ENCODE data around the gene CIRBP. TPM values are rescaled to one million over a fixed set of nuclear protein-coding genes. Genes with fewer than 3 reads are reported as not detected.

CIRBP gene
- total and polyA plus RNA-seq, 9 of the 15 experiments (the other 6 are each of a cell fraction or from before 2014, with no cell fraction given): 20.5 to 327 (median 176) TPM

GRCh38 chr19:1266916-1267476 lies 2.1 kb upstream of the CIRBP start (continued):
- TF ChIP-seq JUNB (CRISPR knock-in tag; conservative IDR thresholded peaks at IDR 0.05): no peak
- TF ChIP-seq, protein P1, sequence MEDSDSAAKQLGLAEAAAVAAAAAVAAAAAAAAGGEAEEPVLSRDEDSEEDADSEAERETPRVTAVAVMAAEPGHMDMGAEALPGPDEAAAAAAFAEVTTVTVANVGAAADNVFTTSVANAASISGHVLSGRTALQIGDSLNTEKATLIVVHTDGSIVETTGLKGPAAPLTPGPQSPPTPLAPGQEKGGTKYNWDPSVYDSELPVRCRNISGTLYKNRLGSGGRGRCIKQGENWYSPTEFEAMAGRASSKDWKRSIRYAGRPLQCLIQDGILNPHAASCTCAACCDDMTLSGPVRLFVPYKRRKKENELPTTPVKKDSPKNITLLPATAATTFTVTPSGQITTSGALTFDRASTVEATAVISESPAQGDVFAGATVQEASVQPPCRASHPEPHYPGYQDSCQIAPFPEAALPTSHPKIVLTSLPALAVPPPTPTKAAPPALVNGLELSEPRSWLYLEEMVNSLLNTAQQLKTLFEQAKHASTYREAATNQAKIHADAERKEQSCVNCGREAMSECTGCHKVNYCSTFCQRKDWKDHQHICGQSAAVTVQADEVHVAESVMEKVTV (CRISPR knock-in tag; IDR thresholded peaks at IDR 0.05): peak; percentile 85
- TF ChIP-seq YY1 (IDR thresholded peaks at IDR 0.05; ENCODE audit: borderline replicate concordance in 1 of 3, control insufficient read depth in 1 of 3, extremely low read depth in 1 of 3, insufficient read depth in 3 of 3, insufficient read length in 1 of 3, insufficient replicate concordance in 2 of 3, low read depth in 1 of 3, low read length in 2 of 3): peak in 1 of 3 experiments; percentile 46
- peak; percentile 17; the same call in 1 of the 2 replicates for TF ChIP-seq TCF7 (IDR thresholded peaks at IDR 0.05; ENCODE audit: borderline replicate concordance)
- TF ChIP-seq CCNT2 (IDR thresholded peaks at IDR 0.05; ENCODE audit: borderline replicate concordance, extremely low read depth, insufficient read length, low read depth, low read length): no peak
- TF ChIP-seq ZNF140 (CRISPR knock-in tag; IDR thresholded peaks at IDR 0.05): no peak
- TF ChIP-seq SLC30A9 (CRISPR knock-in tag; IDR thresholded peaks at IDR 0.05): no peak
- peak; percentile 25; the same call in 1 of the 2 replicates for TF ChIP-seq FOXJ2 (tag; IDR thresholded peaks at IDR 0.05)
- no peak for TF ChIP-seq CBFA2T3 (IDR thresholded peaks at IDR 0.05)
- TF ChIP-seq ZNF253 (CRISPR knock-in tag; conservative IDR thresholded peaks at IDR 0.05): no peak
- no peak for TF ChIP-seq ZKSCAN8 (CRISPR knock-in tag; IDR thresholded peaks at IDR 0.05)
- TF ChIP-seq, protein P2, sequence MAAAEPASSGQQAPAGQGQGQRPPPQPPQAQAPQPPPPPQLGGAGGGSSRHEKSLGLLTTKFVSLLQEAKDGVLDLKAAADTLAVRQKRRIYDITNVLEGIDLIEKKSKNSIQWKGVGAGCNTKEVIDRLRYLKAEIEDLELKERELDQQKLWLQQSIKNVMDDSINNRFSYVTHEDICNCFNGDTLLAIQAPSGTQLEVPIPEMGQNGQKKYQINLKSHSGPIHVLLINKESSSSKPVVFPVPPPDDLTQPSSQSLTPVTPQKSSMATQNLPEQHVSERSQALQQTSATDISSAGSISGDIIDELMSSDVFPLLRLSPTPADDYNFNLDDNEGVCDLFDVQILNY (CRISPR knock-in tag; IDR thresholded peaks at IDR 0.05): peak; percentile 78; the same call in 1 of the 2 replicates
- peak; percentile 95 for TF ChIP-seq CTBP1 (IDR thresholded peaks at IDR 0.05; ENCODE audit: borderline replicate concordance)
- peak; percentile 100 for TF ChIP-seq ZBTB7A (IDR thresholded peaks at IDR 0.05; ENCODE audit: borderline replicate concordance, control insufficient read depth, low read depth, low read length)
- TF ChIP-seq RAD21 (CRISPR knock-in tag; conservative IDR thresholded peaks at IDR 0.05 in 1 of 2, IDR thresholded peaks at IDR 0.05 in 1 of 2): peak; percentile 95
- peak; percentile 79 for TF ChIP-seq MYC (IDR thresholded peaks at IDR 0.05; ENCODE audit: low read depth, low read length)
- no peak for TF ChIP-seq MYC (CRISPR knock-in tag; IDR thresholded peaks at IDR 0.05; ENCODE audit: borderline replicate concordance, low read depth)
- no peak for TF ChIP-seq ATF6 (CRISPR knock-in tag; IDR thresholded peaks at IDR 0.05)
- no peak for TF ChIP-seq MYNN (IDR thresholded peaks at IDR 0.05)
- no peak for TF ChIP-seq MYNN (CRISPR knock-in tag; IDR thresholded peaks at IDR 0.05)
- TF ChIP-seq TAF9B (IDR thresholded peaks at IDR 0.05; ENCODE audit: partially characterized antibody): no peak
- TF ChIP-seq POLR3A (IDR thresholded peaks at IDR 0.05; ENCODE audit: borderline replicate concordance, extremely low read depth, insufficient read depth, insufficient read length): no peak
- TF ChIP-seq ZBED1 (IDR thresholded peaks at IDR 0.05): no peak
- no peak for TF ChIP-seq ZNF354B (CRISPR knock-in tag; IDR thresholded peaks at IDR 0.05)
- no peak for TF ChIP-seq CBFB (CRISPR knock-in tag; IDR thresholded peaks at IDR 0.05)

Measured in K562 (cell line).